GM19463 (cell line): Measurements from ENCODE around the gene SLC25A31.
A peak's percentile ranks its signal among the peaks of the same experiment; 100 is the strongest.

Source experiments
- ATAC-seq: cut with Tn5 transposase; IDR thresholded peaks from one replicate; pipeline ENCODE4 v1.9.1; 2021; ENCODE audit warnings: mild to moderate bottlenecking, moderate library complexity; ENCODE audit not compliant: unreplicated experiment

SLC25A31 gene

GRCh38 chr4:127776620-127777019 is 46.4 kb downstream of the SLC25A31 start:
- ATAC-seq = peak; percentile 24

DNA sequence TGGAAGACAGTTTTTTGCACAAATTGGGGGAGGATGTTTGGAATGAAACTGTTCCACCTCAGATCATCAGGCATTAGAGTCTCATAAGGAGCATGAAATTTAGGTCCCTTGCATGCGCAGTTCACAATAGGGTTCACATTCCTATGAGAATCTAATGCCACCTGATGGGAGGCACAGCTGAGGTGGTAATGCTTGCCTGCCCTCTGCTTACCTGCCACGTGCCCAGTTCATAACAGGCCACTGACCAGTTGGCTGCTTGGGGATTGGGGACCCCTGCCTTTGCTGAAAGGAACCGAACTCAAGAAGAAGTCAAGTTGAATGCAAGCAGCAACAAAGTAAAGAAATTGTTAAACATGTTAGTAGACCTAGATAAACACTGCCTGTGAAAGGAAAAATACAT is 47.3 kb downstream of the SLC25A31 start:
- ATAC-seq = no peak

GRCh38 chr4:127778102-127778501 is 47.9 kb downstream of the SLC25A31 start:
- ATAC-seq = no peak

DNA sequence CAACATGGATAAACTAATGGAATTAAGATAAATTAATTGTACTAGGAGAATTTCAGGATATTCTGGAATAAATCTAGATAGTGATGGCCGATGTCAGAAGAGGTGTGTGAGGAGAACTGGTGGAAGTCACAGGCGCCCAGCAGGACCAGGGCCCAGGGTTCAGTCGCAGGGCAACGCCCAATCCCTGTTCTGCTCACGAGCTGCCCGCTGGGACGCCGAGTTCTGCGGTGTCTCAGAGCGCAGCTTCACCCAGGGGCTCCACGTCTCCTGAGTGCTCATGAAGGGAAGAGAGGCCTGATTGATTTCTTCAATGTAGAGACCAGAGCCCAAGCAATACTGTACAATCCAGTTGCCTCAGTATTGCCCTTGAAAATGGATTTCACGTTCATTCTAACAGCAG is 50.4 kb downstream of the SLC25A31 start:
- ATAC-seq = no peak

DNA sequence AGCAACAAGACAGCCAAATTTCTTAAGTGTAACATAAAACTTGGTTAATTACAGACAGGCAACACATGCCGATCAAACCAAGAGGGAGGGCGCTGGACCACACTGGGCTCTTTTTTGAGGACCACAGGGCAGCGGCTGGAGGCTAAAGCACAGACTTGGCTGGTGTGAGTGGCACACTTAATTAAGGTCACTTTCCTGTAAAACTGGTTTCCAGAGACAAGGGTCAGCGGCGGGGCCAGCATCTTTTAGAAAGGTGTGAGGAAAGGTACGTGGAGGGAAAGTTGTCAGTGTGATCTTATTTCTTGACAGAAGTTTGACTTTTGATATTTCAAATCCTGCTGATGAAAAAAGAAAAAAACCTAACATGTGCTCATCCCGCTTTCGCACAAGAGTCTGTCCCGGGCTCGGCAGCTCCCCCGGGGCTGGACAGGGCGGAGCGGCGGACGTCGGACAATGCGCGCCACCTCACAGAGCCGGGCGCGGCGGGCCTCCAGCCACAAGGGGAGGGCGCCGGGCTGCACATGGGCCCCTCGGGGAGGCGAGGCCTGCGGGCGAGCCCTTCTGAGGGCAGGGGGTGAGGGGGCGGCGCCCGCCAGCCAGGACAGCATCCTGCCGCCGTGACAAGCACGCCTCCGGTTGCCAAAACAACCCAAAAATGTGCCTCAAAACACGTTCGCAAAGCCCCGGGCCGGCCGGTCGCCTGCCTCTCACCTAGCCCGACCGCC is 51.3 kb downstream of the SLC25A31 start:
- ATAC-seq = peak; percentile 42

DNA sequence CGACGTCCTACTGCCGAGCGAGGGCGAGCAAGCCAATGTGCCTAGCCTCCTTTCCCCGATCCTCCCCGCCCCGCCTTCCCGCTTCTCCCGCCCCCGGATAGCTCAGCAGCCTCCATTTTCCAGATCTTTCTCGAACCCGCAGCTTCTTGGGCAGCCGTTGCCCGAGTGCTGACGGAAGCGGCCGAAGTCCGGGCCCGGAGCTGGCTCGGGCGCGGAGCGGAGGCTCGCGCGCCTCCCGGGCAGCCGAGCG is 51.8 kb downstream of the SLC25A31 start:
- peak; percentile 66 for ATAC-seq

DNA sequence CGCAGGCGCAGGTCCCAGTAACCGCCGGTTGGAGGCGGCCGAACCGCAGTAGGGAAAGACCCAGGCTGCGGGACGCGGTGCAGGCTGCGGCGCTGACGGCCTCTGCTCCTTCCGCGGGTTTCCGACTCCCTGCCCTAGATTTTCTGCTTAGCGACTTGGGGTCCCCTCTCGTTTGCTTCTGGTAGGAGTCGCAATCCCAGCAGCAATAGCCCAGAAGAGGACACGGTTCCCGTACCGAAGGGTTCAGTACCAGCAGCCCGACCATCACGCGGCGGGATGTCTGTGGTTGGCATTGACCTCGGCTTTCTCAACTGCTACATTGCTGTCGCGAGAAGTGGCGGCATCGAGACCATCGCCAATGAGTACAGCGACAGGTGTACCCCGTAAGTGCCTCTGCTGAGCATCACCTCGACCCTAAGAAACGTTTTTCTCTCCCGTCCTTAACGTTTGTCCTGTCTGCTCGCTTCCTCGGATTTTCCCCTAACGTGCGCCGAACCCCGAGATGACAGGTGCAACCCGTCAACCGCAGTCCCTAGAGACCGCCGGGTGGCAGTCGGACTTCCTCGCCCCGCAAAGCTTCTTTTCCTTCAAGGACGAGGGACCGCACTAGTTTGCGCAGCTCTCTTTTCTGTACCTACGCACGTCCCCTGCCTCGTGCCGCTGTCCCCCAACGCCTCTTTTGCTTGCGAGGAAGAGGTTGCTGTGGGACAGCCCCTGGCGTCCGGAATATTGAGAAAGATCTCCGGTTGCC is 52.2 kb downstream of the SLC25A31 start, which contains the start of gene HSPA4L:
Gene HSPA4L (plus strand): TSS at position 48 of the 751 bp plus-strand sequence. CDS start 229 bp downstream, at position 277.
- peak; percentile 31 for ATAC-seq

DNA sequence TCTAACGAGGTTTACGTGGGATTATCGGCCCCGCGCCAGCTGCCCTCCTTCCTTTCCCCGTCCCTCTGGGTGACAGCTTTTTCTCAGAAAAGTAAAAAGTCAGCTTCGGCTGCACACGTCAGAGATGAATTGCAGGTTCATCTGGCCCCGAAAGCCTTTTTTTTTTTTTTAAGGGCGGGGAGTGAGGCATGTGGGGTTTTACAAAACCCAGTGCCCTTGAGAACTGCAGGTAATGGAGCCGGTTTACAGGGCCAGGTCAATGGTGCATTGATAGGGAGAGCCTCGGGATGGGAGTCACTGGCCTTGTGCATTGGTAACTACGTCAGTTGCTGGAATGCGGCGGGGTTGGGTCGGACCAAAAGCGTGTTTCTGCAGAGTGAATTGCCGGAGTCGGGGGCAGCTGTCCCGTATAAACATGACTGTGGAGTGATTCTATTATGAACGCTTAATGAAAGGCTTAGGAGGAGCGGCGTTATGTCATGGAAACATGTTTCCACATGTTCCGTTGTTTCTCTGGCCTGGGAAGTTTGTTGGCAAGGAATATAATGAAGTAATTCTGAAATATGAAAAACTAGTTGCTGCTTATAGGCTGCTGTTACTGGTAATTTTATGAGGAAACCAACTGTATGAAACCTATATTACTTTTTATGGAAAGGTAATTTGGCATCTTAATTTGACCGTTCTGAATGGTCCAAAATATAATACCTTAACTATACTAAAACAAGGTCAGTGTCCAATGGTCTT is 53.0 kb downstream of the SLC25A31 start:
- ATAC-seq = no peak

- ATAC-seq = no peak
These were observed 54.0 kb downstream of the SLC25A31 start for GRCh38 chr4:127783955-127784770.

GRCh38 chr4:127788517-127788916 is 58.3 kb downstream of the SLC25A31 start:
- ATAC-seq = peak; percentile 55

DNA sequence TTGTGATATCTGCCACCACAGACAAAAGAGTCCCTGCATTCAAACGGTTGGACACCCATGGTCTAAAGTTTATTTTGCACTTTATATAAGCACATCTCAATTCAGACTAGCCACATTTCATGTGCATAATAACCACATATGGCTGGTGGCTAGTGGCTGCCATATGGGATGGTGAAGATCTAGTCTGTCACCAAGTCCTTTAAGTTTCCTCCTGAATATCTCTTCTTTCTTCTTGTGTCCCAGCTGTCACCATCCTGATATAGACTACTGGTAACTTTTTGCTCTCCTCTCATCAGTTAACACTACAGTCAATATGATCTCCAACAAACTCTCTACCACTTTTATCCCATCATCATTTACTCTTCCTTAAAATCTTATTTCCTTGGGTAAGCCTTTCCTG is 61.2 kb downstream of the SLC25A31 start:
- ATAC-seq = no peak

DNA sequence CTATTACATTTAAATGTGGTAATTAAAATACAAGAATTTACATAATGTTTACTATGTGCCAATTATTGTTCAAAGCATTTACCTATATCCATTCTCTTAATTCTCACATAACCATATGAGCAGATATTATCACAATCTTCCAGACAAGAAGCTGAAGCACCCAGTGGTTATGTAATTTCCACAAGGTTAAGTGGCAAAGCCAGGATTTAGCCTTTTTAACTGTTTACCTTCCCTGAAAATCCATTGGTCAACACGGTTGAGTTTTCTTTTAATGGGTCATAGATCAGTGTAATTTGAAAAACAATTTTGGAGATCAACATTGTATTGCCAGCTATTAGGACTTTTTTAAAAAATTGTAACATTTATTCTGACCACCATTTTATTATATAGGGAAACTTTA is 63.3 kb downstream of the SLC25A31 start:
- ATAC-seq = no peak

- no peak for ATAC-seq
These were observed 69.5 kb downstream of the SLC25A31 start for GRCh38 chr4:127799711-127800110.

GRCh38 chr4:127809173-127809800 is 79.1 kb downstream of the SLC25A31 start:
- no peak for ATAC-seq

- ATAC-seq = no peak
These were observed 80.4 kb downstream of the SLC25A31 start for GRCh38 chr4:127810551-127810950.

GRCh38 chr4:127822430-127822829 is 92.2 kb downstream of the SLC25A31 start:
- no peak for ATAC-seq
